Stimulated activated CD4-positive, alpha-beta T cell treated with anti-CD3 and anti-CD28 coated beads, Interleukin-4, amount 100 ng/mL, for 48 hours (primary cell): ENCODE measurements around the gene SPR.
"Not testable (repeated sequence)": the region's sequence is repeated elsewhere in the genome, so short reads cannot be mapped to it uniquely, and the experiment has no call there.

ENCODE experiments used
- DNase-seq, 2 donors: peaks; one replicate each; pipeline ENCODE4 v3.0.0-alpha.2; 2020; ENCODE audit warnings: low read depth in 2 of 2

Gene SPR

DNA sequence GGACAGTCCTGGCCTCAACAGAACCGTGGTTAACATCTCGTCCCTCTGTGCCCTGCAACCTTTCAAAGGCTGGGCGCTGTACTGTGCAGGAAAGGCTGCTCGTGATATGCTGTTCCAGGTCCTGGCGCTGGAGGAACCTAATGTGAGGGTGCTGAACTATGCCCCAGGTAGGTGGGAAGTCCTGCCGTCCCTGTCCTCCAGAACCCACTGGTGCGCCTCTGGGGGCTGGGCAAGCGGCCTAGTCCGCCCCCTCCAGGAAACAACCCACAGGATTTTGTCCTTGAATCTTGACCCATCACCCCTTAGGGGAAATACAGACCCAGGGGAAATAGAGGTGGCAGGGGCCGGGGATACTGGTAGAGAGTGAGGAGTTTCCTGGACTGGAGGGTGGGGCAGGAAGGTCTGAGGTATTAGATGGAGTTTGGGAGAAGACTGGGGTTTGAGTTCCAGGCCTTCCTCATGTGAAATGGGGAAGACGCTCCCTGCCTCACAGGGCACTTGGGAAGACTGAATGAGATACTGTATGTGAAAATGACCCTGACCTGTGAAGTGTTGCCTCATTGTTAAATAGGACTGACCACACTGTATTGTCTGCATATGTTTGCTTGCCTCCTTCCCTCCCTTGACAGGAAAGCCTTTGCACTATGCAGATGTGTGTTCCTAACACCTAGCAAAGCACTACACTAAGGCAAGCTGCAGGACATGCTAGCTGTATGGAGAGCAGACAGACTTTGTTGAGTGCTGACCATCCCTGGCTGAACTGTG, 1.4 kb downstream of the SPR start:
- DNase-seq: no peak

DNA sequence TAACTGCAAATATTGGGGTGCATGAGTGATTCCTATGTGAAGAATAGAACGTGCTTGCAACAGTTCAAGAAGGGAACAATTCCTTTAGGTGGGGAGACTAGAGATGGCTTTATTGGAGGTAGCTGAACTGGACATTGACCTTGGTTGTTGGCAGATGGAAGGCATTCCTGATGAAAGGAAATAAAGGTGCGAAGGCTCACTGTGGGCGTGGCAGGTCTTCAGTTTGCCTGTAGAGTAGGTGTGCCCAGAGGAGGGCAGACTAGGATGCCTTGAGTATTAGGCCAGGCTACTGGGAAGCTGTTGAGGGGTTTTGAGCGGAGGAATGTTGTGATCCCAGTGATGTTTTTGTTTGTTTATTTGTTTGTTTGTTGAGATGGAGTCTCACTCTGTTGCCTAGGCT, 2.8 kb downstream of the SPR start:
- no peak for DNase-seq

DNA sequence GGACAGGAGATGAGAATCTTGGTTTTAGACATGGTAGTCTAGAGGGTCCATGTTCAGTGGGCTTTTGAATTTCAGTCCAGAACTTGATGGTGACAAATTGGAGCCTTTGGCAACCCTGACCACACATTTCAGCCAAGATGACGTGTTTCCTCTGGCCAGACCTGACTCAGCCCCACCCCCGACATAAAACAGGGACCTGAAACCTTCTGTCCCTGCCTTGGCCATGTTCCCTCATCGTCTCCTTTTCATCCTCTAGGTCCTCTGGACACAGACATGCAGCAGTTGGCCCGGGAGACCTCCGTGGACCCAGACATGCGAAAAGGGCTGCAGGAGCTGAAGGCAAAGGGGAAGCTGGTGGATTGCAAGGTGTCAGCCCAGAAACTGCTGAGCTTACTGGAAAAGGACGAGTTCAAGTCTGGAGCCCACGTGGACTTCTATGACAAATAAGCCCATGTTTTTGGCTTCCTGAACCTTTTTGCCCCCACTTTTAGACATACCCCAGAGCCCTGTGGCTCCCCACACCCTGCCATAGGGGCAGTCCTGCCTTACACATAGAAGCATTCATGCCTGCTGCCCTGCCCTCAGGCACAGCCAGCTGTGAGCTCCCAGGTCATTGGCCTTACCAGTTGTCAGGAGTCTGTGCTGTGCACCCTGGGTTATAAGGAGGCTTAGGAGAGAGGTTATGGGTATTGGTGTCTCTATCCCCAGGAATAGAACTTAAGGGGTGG, 4.0 kb downstream of the SPR start:
- no peak for DNase-seq

DNA sequence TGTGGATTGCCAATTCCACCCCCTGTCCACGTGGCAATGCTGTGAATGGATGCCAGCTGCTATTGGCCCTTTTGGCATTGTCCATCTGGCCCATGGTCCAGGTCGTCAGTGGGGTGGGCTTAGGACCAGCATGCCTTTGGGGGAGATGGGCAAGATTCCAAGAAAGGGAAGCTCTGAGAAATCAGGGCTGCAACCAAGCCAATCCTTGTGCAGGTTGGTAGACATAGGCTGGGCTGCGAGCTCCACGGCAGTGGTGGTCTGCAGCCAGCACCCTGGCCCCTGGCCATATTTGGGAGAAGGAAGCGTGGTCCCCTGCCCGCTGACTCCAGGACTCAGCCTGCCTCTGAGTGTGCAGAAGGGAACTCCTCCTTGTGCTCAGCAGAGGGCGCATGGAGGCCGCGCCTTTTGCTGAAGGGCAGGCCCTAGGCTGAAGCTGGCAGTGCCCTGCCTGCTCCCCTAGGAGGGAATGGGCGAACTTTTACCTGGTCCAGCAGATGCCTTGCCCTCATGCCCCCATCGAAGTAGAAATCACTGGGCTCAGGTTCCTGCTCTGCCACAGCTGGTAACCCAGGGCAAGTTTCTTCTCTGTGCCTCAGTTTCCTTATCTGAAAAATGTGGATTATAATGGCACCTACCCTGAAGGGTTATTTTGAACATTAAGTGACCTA, 5.4 kb downstream of the SPR start:
- peak; percentile 49 to 55 for DNase-seq

DNA sequence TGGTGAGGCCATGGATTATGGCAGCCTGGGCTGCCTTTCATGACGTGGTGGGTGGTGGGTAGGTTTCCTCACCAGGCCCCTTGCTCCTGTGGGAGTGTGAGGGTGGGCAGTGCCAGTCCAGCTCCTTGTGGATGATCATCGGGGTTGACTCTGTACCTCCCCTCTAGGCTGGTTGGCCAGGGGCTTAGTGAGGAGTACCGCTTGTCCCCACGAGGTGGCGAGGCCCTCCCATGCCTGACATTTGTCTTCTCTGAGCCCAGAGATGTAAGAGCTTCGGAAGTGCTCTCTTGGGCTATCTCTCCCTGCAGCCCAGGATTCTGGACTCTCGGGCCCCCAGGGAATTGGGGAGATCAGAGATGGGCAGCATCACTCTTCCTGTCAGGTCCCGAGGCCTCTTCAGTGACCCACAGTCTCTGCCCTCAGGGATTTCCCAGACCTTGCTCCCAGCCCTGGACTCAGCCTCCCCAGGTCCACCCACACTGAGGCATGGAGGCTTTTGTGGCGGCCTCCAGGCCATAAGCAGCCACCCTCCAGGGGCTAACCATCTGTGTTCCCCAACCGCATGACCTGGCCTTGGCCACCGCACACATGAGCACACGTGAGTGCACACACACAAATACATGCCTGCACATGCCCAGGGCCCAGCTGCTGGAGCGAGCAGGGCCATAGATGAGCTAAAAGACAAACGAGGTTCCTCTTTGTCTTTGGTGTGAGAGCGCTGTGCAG, 6.5 kb downstream of the SPR start:
- DNase-seq: peak in 1 of 2 donors; percentile 47

DNA sequence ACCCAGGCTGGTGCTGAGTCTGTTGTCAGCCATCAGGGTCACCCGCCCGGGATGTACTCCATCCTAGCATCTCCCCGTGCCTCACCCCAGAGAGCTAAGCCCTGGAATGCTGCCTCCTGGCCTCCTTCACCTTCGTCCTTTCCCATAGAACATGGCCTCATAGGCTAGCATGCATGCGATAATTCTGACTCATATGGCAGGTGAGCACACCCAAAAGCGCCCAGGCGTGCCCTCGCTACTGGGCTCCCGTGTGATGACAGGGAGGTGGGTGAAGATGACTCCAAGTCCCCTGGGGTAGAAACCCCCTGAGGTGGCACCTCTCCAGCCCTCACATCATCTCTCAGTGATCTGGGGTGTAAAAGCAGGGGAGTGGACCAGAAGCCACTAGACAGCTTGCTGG, 7.3 kb downstream of the SPR start:
- no peak for DNase-seq

DNA sequence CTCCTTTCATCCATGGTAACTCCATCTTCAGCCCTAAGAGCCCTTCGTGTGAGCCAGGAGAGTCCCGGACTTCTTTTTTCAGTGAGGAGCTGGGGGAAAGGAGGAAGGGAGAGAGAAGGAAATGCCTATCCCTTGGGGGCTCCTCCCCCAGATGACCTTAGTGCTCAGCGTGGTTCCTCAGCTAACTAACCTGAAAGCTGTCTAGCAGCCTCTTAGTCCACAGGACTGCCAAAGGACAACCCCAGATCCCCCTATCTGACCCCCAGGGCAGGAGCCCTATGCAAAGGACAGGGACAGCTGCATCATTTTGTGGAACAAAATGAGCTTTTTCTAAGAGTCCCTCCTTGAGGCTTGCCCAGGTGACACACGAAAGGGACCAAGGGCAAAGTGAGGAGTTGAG, 7.9 kb downstream of the SPR start:
- no peak for DNase-seq

DNA sequence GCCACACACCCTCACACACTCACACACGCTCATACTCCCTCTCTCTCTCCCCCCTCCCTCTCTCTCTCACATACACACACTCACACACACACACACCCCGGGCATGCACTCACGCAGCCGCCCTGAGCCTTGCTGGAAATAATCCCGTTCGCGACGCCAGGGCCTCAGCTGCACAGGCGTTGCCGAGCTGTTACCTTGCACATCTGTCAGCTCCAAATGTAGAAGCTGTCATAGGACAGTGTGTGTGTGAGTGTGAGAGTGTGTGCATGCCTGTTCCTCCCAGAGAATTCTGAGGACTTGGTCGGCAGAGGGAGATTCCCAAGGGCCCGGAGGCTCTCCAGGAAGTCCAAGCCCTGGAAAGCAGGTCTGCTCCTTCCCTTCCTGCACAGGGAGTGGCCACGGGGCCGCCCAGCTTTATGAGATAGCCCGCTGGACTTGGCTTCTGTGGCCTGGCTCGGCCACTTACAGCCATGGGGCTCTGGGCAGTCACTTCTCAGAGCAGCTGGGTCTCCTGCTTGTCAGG, 8.6 kb downstream of the SPR start:
- no peak for DNase-seq

DNA sequence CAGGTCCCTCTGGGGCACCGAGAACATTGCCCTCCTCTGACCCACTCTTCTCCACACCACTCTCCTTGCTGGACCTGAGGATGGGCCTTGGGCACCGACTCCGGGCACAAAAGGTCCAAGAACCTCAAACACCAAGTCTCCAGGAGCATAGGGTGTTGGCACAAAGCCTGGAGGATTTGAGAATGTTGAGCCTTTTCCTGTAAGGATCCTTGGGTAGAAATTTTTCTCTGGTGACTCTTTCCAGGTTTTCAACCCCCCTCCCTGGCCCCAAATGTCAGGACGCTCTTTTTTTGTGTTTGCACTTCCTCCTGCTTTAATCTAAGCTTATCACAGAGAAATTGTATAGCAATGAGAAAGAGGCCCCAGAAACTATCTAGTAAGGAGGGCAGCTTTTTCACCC, 9.2 kb downstream of the SPR start:
- no peak for DNase-seq

DNA sequence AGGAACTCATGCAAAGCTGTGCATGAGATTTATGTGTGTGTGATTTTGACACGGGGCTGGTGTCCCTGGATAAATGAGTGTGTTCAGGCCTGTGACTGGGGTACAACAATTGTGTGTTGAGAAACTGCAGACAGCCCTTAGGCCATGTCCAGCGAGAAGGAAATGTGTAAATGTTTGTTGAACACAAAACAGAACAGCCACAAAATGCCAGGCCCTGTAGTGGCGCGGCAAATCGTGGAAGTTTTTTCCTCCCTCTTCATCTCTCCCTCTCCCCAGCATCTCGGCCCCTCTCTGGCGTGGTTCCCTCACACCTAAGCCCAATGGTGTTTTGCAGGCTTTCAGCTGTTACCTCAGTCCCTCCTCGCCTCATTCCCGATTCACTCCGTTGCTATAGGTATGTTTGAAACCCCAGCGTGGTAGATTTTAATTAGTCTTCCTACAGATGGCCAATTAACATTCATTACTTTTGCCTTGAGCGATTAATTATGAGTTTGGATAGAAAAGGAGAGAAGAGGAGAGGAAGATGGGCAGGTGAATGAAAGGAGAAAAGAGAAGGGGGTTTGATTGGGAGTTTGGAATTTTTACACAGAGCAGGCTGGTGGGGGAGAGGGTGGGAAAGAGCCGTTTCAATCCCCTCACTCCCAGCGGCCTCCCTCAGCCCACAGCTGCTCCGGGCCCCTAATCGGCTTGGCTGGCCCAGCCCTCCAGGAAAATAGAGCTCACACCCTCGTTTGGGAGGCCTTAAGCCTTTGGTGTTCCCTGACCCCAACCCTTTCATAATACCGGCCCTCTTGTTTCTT, 10.8 kb downstream of the SPR start:
- no peak for DNase-seq

DNA sequence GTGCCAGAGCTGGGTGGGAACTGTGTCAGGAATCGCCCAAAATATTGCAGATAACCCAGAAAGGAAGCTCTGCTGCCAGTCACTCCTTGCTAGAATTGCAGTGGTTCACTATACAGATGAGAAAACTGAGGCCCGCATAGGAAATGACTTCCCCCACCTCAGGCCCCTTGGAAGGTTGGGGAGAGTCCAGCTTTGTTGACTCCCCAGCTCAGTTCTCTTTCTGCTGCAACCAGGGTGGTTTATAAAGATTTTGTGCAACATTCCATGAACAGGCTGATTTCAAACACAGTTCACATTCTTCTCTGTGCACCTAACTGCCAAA, 11.3 kb downstream of the SPR start:
- DNase-seq: no peak

DNA sequence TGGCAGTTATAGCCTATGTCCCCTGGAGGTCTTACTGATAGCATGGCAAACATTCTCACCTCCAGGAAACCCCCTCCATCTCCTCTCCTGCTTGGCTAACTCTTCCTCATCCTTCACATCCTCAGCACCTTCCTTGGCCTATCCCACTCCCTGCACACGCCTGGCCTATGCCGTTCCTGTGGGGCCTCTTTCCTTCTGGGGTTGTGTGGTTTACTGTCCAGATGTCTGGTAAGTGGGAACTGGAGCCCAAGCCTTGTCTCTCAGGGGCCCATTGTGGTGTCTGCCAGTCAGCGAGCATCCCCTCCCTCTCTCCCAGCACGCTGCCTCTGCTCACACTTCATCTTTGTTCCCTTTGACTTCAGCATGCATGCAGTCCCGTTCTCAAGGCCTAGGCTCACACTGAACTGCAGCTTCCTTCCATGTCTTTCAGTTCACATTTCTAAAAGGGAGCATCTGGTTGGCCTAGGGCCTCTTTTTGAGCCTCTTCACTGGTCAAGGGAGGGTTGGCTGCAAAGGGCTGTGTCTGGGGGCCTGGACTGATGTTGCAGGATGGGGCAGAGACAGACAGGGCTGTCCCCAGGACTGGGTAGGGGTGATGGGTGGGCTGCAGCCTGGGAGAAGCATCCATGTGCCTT, 13.1 kb downstream of the SPR start:
- DNase-seq: no peak

DNA sequence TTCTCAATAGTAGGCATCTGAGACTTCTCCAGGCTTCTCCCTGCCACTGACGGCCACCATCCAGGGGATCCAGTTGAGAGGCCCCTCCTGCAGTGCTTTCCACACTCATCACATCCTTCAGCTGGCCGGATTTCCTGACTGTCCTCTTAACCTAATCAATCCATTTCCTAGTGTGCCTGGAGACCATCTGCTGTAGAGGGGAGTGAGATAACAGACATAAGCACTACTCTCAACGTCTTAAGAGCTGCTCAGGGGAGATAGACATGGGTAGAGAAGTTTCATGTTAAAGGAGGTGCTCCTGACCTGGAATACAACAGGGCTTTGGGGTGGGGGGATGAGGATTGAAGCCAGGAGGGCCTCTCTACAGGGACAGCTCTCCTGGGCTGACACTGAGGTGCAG, 14.2 kb downstream of the SPR start:
- DNase-seq: no peak

DNA sequence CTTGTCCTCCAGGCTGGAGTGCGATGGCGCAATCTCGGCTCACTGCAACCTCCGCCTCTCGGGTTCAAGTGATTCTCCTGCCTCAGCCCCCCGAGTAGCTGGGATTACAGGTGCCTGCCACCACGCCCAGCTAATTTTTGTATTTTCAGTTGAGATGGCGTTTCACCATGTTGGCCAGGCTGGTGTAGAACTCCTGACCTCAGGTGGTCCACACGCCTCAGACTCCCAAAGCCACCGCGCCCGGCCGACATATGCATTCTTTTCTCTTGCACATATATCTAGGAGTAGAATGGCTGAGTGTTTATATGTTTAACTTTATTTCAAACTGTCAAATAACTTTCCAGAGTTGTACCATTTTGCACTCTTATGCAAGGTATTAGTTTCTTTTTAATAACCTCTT, 20.2 kb downstream of the SPR start:
- DNase-seq: not testable (repeated sequence)

DNA sequence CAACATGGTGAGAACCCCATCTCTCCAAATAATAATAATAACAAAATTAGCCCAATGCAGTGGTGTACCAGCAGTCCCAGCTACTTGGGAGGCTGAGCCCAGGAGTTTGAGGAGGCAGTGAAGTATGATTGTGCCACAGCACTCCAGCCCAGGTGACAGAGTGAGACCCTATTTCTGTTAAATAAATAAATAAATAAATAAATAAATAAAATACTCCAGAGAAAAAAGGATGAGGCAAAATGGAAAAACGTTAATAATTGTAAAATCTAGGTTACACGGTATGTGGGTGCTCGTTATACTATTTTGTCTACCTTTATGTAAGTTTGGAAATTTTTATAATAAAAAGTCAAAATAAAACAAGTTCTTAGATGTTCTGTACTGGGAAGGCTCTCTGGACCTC, 21.5 kb downstream of the SPR start:
- DNase-seq: no peak

DNA sequence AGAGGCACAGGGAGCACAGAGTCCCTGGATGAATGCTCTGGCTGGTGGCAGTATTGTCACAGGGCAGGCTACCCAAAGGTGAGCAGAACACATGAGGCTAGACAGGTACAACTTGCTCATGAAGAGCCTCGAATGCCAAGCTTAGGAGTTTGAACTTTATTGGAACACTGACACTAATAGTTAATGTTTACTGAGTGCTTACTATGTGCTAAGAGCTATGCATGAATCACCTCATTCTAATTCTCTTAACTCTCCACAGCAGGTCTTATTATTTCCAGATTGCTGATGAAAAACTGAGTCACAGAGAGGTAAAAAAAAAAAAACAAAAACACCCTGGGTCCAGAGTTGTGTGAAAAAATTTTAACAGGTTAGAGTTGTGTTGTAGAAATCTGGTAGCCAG, 24.0 kb downstream of the SPR start:
- DNase-seq: no peak

DNA sequence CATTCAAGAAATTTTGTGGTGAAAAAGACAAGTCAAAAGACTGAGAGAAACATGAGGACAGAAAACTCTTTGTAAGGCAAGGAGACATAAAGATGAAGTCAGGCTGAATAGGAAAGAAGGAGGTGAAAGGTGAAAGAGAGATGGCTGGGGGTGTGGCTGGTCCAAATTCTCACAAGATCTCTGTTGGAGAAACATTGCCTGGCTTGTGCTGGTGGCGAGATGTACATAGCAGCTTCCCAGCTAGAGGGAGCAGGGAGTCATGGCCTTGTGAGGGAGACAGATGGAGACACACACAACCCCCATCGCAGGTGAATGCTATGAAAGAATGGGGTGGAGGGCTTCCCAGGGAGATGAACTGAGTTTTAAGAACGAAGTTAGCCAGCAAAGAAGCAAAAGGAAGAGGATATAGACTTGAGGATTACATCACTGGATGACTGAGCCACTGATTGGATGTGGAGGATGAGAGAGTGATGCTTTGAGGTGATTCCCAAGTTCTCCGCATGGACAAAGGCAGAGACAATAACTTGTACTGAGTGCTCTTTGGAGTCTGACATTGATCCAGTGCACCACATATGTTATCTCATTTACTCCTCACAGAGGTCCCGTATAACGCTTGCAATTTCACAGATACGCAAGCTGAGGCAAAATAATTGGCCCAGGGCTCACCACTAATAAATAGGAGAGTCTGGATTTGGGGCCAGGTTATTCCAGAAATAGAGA, 26.4 kb downstream of the SPR start:
- DNase-seq: no peak

DNA sequence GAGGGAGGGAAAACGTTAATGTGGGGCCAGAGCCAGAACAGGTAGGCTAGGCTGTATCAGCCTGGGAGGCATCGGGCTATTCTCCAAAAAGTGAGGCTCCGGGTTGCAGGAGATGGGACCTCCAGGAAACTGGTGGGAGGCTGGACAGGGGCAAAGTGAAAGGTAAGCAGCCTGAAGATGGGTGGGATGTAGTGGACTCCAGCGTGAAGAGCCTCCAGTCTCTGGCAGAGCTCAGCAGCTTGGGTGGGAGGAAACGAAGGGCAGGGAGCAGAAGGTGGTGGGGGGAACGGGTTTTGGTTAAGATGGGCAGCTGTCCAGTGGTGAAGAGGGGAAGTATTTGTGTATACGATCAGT, 27.0 kb downstream of the SPR start:
- no peak for DNase-seq

DNA sequence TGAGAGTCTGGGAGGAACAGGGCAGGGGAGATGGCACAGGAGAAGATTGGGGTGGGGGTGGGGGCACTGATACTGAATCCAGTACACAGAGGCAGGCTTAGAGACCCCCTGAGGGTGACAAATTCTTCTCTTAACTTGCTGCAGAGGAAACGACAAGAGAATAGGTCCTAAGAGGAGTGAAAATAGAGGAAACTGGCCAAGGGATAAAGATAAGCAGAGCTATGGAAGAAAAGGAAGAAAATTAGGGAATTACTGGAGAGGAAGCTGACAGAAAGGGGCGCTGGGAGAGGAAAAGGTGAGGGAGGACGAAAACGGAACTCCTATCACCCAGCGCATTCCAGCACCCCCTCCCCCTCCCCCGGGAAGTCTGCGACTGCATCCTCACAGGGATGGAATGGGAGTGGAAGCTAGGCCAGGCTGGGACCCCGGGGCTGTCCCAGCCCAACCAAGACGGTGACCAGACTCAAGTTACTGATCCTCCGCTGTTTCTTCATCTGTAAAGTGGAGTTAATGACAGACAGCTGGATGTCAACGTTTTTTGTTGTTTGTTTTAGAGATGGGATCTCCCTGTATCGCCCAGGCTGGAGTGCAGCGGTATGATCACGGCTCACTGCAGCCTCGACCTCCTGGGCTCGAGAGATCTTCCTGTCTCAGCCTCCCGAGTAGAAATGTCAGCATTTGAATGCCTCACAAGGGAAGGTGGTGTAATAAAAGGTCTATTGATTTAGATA, 27.5 kb downstream of the SPR start:
- DNase-seq: no peak
